ENCODE data around the gene RWDD1. TPM values are rescaled to one million over a fixed set of nuclear protein-coding genes. Genes with fewer than 3 reads are reported as not detected.

Gene RWDD1
- total RNA-seq, 2 experiments from 2014 or later: 52.2 to 52.5 TPM

GRCh38 chr6:116615937-116616736 is 44.8 kb downstream of the RWDD1 start, which contains the start of gene RSPH4A:
RSPH4A (plus strand) TSS chr6:116616479; CDS start chr6:116616624, 145 bp downstream.
- peaks cover 30% of the 10 kb centered on the region for H3K27me3 Mint-ChIP-seq
- H3K36me3 Mint-ChIP-seq: no peaks in the 10 kb centered on the region
- H3K4me1 Mint-ChIP-seq: peaks cover 14% of the 10 kb centered on the region
- peak within 1 kb of the TSS; percentile 83 for H3K4me3 Mint-ChIP-seq
- peaks cover 2% of the 10 kb centered on the region for H3K9me3 Mint-ChIP-seq
- no peak within 1 kb of the TSS for H3K27ac Mint-ChIP-seq
- DNase-seq: peak; percentile 76

GRCh38 chr6:116616737-116617053 is 45.4 kb downstream of the RWDD1 start:
- Mint-ChIP-seq H3K4me3 (peak overlapping the region; percentile 83), H3K9me3 (peaks cover 2% of the 10 kb centered on the region), H3K27ac (no peak overlapping the region), H3K4me1 (peaks cover 14% of the 10 kb centered on the region), H3K27me3 (peaks cover 30% of the 10 kb centered on the region), H3K36me3 (no peaks in the 10 kb centered on the region)
- peak; percentile 13 for DNase-seq

DNA sequence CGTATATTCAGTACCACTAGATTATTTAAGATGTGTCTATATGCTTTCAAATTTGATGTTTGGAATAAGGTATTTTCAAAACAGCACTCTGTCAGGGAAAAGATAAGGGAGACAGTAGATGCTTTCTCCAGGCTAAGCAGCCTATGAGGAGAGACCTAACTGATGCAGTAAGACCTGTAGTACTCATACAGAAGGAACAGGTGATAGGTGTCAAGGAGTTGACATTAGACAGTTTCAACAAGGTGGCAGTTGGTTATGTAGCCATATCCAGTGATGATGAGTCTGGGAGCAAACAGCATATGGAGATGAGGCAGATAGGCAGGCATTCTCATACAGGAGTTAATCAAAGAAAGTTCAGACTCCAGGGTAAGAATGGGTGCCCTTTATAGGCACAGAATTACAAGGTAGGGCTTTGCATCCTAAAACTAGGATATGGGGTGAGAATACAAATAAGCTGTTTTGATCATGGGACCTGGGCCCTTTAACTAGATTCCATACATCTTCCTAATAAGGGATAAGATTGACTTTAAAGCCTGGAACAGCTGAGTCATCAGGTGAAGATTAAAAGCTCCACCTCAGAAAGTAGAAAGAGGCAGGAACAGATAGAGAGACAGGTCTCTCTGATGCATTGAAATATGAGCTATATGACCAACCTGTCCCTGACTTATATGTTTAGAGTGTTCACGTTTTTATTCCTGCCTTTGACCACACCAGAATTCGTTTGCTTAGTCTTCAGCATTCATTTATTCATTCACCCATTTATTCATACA is 52.9 kb downstream of the RWDD1 start:
- Mint-ChIP-seq H3K36me3 (no peaks in the 10 kb centered on the region), H3K9me3 (no peaks in the 10 kb centered on the region), H3K27me3 (no peaks in the 10 kb centered on the region), H3K27ac (no peak overlapping the region), H3K4me1 (no peaks in the 10 kb centered on the region), H3K4me3 (no peak overlapping the region)
- no peak for DNase-seq

DNA sequence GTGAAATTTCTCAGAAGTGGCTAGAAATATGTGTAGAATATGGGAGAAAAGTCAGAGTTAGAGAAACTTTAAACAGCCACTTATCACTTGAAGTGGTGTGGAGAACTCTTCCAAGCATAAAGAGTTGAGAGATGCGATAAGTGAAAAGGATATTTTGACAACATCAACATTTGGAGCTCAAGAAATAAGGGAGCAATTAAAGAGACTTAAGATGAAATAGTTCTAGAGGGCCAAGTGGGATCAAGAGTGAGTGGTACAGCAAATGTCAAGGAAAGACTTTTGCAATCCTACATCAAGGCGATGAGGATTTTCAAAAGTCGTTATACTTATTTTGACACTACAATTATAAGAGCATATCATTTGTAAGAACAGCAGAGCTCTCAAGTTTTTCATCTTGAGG is 54.6 kb downstream of the RWDD1 start:
- Mint-ChIP-seq H3K9me3 (no peaks in the 10 kb centered on the region), H3K36me3 (no peaks in the 10 kb centered on the region), H3K27me3 (no peaks in the 10 kb centered on the region), H3K27ac (no peak overlapping the region), H3K4me3 (no peak overlapping the region), H3K4me1 (no peaks in the 10 kb centered on the region)
- DNase-seq: no peak

- no peaks in the 10 kb centered on the region for H3K4me1 Mint-ChIP-seq
- no peaks in the 10 kb centered on the region for H3K9me3 Mint-ChIP-seq
- no peak overlapping the region for H3K27ac Mint-ChIP-seq
- peaks cover 7% of the 10 kb centered on the region for H3K36me3 Mint-ChIP-seq
- DNase-seq: no peak
- H3K27me3 Mint-ChIP-seq: no peaks in the 10 kb centered on the region
- no peak overlapping the region for H3K4me3 Mint-ChIP-seq
Measured at GRCh38 chr6:116629563-116629981, 58.3 kb downstream of the RWDD1 start.

- no peak for DNase-seq
- H3K27me3 Mint-ChIP-seq: no peaks in the 10 kb centered on the region
- peaks cover 7% of the 10 kb centered on the region for H3K36me3 Mint-ChIP-seq
- H3K4me3 Mint-ChIP-seq: no peak overlapping the region
- H3K9me3 Mint-ChIP-seq: no peaks in the 10 kb centered on the region
- no peaks in the 10 kb centered on the region for H3K4me1 Mint-ChIP-seq
- no peak overlapping the region for H3K27ac Mint-ChIP-seq
Measured at GRCh38 chr6:116631379-116631990, 60.2 kb downstream of the RWDD1 start.

GRCh38 chr6:116633685-116634084 is 62.4 kb downstream of the RWDD1 start:
- H3K27me3 Mint-ChIP-seq: no peaks in the 10 kb centered on the region
- H3K27ac Mint-ChIP-seq: no peak overlapping the region

More at GRCh38 chr6:116633685-116634084, 62.4 kb downstream of the RWDD1 start:
- H3K9me3 Mint-ChIP-seq: no peaks in the 10 kb centered on the region
- no peak for DNase-seq
- no peak overlapping the region for H3K4me3 Mint-ChIP-seq
- H3K36me3 Mint-ChIP-seq: peaks cover 7% of the 10 kb centered on the region
- peaks cover 2% of the 10 kb centered on the region for H3K4me1 Mint-ChIP-seq

Other genes starting within 250 kb of the RWDD1 start
- gene DSE, start 200.6 kb upstream of the RWDD1 start, total RNA-seq: 1 to 10 TPM; 3.2 to 4.9 TPM
- gene CALHM6, start 110.1 kb upstream of the RWDD1 start, total RNA-seq: 1 to 10 TPM; 5.6 to 7.4 TPM
- gene CALHM5, start 59.9 kb upstream of the RWDD1 start, total RNA-seq: not detected
- gene TRAPPC3L, start 25.8 kb upstream of the RWDD1 start, total RNA-seq: not detected
- not detected for gene CALHM4, start 17.8 kb upstream of the RWDD1 start, total RNA-seq
- under 1 TPM; 0.23 to 0.44 TPM for gene RSPH4A, start 45.0 kb downstream of the RWDD1 start, total RNA-seq
- gene ZUP1, start 97.3 kb downstream of the RWDD1 start, total RNA-seq: 10 to 100 TPM; 22.4 to 24.5 TPM
- 10 to 100 TPM in 1 of 2 experiments, 1 to 10 TPM in 1; 9.0 to 11.5 TPM for gene KPNA5, start 109.7 kb downstream of the RWDD1 start, total RNA-seq
- not detected for gene FAM162B, start 194.2 kb downstream of the RWDD1 start, total RNA-seq

Measured in activated naive CD8-positive, alpha-beta T cell treated with anti-CD3 and anti-CD28 coated beads for 36 hours (primary cell).